SJCRH30 (cell line): ENCODE data around the gene TMEM164. TPM values are rescaled to one million over a fixed set of nuclear protein-coding genes. Genes with fewer than 3 reads are reported as not detected.

ENCODE experiments used
- DNase-seq, 2 experiments: peaks; one replicate each; pipeline ENCODE4 v3.0.0-alpha.2; 2015 to 2020
- H3K27ac ChIP-seq: fragments of 250-450 bp; sonication (Bioruptor Pico); 2 replicates; pipeline ENCODE4 v1.5.1; 2020; ENCODE audit warnings: mild to moderate bottlenecking, moderate library complexity
- H3K27me3 ChIP-seq: fragments of 250-450 bp; sonication (Bioruptor Pico); 2 replicates; pipeline ENCODE4 v1.5.1; 2020; ENCODE audit warnings: mild to moderate bottlenecking, moderate library complexity
- H3K36me3 ChIP-seq: fragments of 250-450 bp; sonication (Bioruptor Pico); 2 replicates; pipeline ENCODE4 v1.5.1; 2020; ENCODE audit warnings: mild to moderate bottlenecking, moderate library complexity
- H3K4me1 ChIP-seq: fragments of 250-450 bp; sonication (Bioruptor Pico); 2 replicates; pipeline ENCODE4 v1.5.1; 2020; ENCODE audit warnings: mild to moderate bottlenecking, moderate library complexity
- H3K4me3 ChIP-seq: fragments of 250-450 bp; sonication (Bioruptor Pico); 2 replicates; pipeline ENCODE4 v1.5.1; 2020; ENCODE audit warnings: mild to moderate bottlenecking, moderate library complexity
- H3K9me3 ChIP-seq: fragments of 250-450 bp; sonication (Bioruptor Pico); replicated peaks from 2 replicates; pipeline ENCODE4 v1.5.1; 2020; ENCODE audit warnings: mild to moderate bottlenecking, moderate library complexity
- total RNA-seq: library from RNA; depleted of rRNA; stranded (reverse); fragments of >200 nt; shearing (Covaris generic); gene quantifications from 2 replicates; pipeline ENCODE4 v1.2.3, GENCODE V29; 2014

Gene TMEM164
- total RNA-seq, 1 experiment from 2014 or later = 22.8 TPM

DNA sequence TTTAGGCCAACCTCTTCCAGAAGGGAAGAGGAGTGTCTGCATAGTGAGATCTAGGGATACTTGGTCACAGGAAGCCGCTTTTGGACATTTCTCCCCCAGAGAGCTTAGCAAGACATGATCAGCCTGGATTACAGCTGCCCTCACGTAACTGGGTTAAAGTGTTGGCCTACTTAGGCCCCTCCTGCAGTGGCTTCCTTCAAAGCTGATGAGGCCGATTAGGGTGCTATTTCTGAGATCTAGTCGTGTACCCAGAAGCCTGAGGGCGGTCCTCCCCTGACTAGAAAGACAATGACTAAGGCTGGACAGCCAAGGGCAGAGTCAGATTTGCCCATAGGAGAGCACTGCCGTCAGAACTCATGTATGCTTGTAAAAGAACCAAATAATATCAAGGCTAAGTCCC, 180.0 kb downstream of the TMEM164 start:
- Histone ChIP-seq H3K27me3 (no peaks in the 10 kb centered on the region), H3K4me1 (no peaks in the 10 kb centered on the region), H3K27ac (no peak overlapping the region), H3K36me3 (no peaks in the 10 kb centered on the region), H3K9me3 (no peaks in the 10 kb centered on the region), H3K4me3 (no peak overlapping the region)
- no peak for DNase-seq

GRCh38 chrX:110183314-110183713, 180.4 kb downstream of the TMEM164 start:
- no peak overlapping the region for H3K4me3 ChIP-seq
- H3K36me3 ChIP-seq = no peaks in the 10 kb centered on the region
- no peaks in the 10 kb centered on the region for H3K4me1 ChIP-seq
- no peak for DNase-seq
- no peaks in the 10 kb centered on the region for H3K9me3 ChIP-seq
- no peak overlapping the region for H3K27ac ChIP-seq
- H3K27me3 ChIP-seq = no peaks in the 10 kb centered on the region

DNA sequence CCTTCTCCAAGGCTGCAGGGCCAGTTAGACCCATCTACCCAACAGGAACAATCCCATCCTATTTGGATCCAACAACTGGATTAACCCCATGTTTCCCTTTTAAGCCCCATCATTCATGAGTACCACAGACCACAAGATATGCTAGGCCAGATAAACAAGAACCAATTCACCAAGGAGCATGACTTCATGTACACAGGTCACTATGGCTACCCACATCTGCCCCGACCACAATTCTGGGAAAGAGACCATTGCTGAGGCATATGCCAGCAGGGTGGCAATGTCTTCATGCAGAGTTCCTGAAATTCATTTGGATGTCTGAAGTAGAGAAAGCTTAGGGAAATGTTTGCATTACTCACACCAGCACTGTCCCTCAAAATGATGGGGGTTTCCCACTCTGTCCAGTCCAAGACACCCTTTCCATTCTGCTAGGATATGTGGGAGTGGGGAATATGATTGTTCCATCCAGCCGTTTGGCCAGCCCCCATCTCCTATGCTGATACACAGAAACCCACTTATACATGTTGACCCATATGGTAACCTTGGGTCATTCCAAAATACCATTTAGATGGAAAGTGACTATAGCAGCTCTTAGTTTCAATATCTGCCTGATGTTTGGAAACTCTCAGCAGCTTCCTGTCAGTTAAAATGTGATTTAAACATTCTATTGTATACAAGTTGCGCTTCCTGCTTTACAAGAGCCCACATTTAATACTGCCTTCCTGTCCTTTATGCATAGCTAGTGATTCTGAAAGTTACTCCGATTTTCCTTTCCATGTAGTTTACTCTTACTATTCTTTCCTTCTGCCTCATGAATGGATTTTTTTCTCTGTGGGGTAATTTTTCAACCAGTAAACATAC, 186.0 kb downstream of the TMEM164 start:
- DNase-seq = peak in 1 of 2 experiments; percentile 1

GRCh38 chrX:110192516-110192915, 189.6 kb downstream of the TMEM164 start:
- Histone ChIP-seq H3K27ac (no peak overlapping the region), H3K9me3 (no peaks in the 10 kb centered on the region), H3K27me3 (no peaks in the 10 kb centered on the region), H3K36me3 (no peaks in the 10 kb centered on the region), H3K4me1 (0 out of 2 replicates have a peak, but pooled peaks cover 3% of the 10 kb centered on the region), H3K4me3 (no peak overlapping the region)
- peak in 1 of 2 experiments; percentile 3 for DNase-seq

More for the DNA sequence above, 186.0 kb downstream of the TMEM164 start:
- Histone ChIP-seq H3K4me1 (0 out of 2 replicates have a peak, but pooled peaks cover 3% of the 10 kb centered on the region), H3K36me3 (no peaks in the 10 kb centered on the region), H3K27ac (no peak overlapping the region), H3K27me3 (no peaks in the 10 kb centered on the region), H3K4me3 (no peak overlapping the region), H3K9me3 (no peaks in the 10 kb centered on the region)

GRCh38 chrX:110194977-110195376, 192.1 kb downstream of the TMEM164 start:
- no peak overlapping the region for H3K27ac ChIP-seq
- H3K4me3 ChIP-seq = no peak overlapping the region
- no peaks in the 10 kb centered on the region for H3K36me3 ChIP-seq
- no peak for DNase-seq
- no peaks in the 10 kb centered on the region for H3K27me3 ChIP-seq
- H3K4me1 ChIP-seq = 0 out of 2 replicates have a peak, but pooled peaks cover 3% of the 10 kb centered on the region
- no peaks in the 10 kb centered on the region for H3K9me3 ChIP-seq

GRCh38 chrX:110201799-110202198, 198.9 kb downstream of the TMEM164 start:
- Histone ChIP-seq H3K36me3 (no peaks in the 10 kb centered on the region), H3K27me3 (no peaks in the 10 kb centered on the region), H3K4me3 (no peak overlapping the region), H3K9me3 (no peaks in the 10 kb centered on the region), H3K4me1 (no peaks in the 10 kb centered on the region), H3K27ac (no peak overlapping the region)
- no peak for DNase-seq

DNA sequence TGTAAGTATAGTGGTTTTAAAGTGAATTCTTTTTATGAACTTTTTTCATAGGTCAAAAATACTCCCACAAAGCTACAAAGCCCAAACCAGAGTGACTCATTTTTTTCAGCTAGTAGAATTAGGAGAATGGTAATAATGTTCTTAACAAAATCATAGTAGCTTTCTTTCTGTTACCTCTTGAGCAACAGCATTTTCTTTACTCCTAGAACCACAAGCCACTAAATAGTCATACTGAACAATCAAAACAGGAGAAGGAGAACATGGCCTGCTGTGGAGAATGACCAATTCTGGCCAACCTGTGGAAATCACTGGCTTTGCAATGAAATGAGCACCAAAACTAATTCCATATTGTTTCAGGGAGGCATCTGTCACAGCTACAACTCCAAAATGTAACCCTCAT, 202.1 kb downstream of the TMEM164 start:
- no peaks in the 10 kb centered on the region for H3K36me3 ChIP-seq
- H3K9me3 ChIP-seq = no peaks in the 10 kb centered on the region
- H3K4me1 ChIP-seq = no peaks in the 10 kb centered on the region
- no peak for DNase-seq
- H3K27me3 ChIP-seq = no peaks in the 10 kb centered on the region
- H3K27ac ChIP-seq = no peak overlapping the region
- H3K4me3 ChIP-seq = no peak overlapping the region

DNA sequence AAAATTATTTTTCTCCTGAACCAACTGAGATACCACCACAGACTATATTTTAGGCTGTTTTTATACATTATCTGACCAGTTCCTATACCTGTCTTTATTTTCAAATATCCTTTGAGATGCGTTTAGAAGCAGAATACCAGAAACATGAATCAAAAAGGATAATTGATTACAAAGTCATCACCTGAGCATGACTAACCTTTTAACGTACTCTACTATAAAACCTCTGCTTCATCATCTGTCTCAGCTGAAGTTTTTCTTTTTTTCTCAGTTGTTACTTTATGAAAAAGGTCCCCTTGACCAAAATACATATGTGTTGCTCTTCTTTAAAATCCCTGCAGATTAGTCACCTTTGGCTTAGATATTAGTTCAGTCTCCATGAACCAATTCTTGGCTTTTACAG, 205.2 kb downstream of the TMEM164 start:
- Histone ChIP-seq H3K9me3 (no peaks in the 10 kb centered on the region), H3K36me3 (no peaks in the 10 kb centered on the region), H3K27me3 (no peaks in the 10 kb centered on the region), H3K4me3 (no peak overlapping the region), H3K27ac (no peak overlapping the region), H3K4me1 (0 out of 2 replicates have a peak, but pooled peaks cover 4% of the 10 kb centered on the region)
- DNase-seq = no peak

- no peaks in the 10 kb centered on the region for H3K27me3 ChIP-seq
- peak overlapping the region; percentile 4; the same call in 1 of the 2 replicates for H3K4me3 ChIP-seq
- H3K27ac ChIP-seq = peak overlapping the region; percentile 44
- no peaks in the 10 kb centered on the region for H3K36me3 ChIP-seq
- 0 out of 2 replicates have a peak, but pooled peaks cover 4% of the 10 kb centered on the region for H3K4me1 ChIP-seq
- H3K9me3 ChIP-seq = no peaks in the 10 kb centered on the region
- DNase-seq = peak in 1 of 2 experiments; percentile 44
Measured at GRCh38 chrX:110210417-110211139, 207.7 kb downstream of the TMEM164 start.

DNA sequence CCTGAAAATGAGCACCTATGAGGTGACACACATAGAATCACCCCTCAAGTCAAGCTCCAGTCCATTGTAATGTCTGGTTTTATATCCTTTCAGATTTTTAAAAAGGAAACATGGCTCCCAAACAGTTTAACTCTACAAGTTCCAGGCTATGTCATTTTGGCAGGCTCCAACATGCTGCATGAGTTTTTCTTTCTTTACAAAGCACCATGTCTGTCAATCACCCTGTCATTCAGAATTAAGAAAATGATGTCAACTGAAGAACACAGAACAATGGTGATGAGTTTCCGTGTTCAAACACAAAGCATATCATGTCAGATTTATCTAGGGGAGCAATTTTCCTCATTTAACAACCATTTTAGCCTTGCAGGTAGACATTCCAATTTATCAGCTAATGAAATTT, 208.4 kb downstream of the TMEM164 start:
- DNase-seq = no peak
- Histone ChIP-seq H3K36me3 (no peaks in the 10 kb centered on the region), H3K4me1 (0 out of 2 replicates have a peak, but pooled peaks cover 4% of the 10 kb centered on the region), H3K9me3 (no peaks in the 10 kb centered on the region), H3K27me3 (no peaks in the 10 kb centered on the region), H3K4me3 (no peak overlapping the region), H3K27ac (no peak overlapping the region)

DNA sequence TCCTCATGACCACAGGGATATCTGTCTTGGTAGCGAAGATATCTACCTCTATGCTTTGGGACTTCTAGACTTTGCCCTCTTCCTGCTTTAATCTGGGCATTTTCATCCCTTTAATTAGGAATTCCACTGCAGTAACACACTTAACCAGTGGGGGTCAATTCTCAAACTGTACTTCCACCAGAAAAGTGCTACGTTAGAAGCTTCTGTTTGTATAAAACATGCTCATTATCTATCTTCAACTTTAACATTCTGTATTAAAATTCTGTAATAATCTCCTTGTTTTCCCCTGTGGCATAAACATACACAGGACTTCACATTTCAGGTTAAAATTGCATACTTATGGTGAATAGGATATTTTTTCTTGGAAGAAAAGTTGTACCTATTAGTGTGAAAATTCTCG, 209.4 kb downstream of the TMEM164 start:
- H3K27me3 ChIP-seq = no peaks in the 10 kb centered on the region
- no peaks in the 10 kb centered on the region for H3K36me3 ChIP-seq
- 0 out of 2 replicates have a peak, but pooled peaks cover 4% of the 10 kb centered on the region for H3K4me1 ChIP-seq
- no peak overlapping the region for H3K27ac ChIP-seq
- no peak overlapping the region for H3K4me3 ChIP-seq
- no peaks in the 10 kb centered on the region for H3K9me3 ChIP-seq
- DNase-seq = no peak

GRCh38 chrX:110213183-110213582, 210.3 kb downstream of the TMEM164 start:
- Histone ChIP-seq H3K27ac (no peak overlapping the region), H3K36me3 (no peaks in the 10 kb centered on the region), H3K4me3 (no peak overlapping the region), H3K27me3 (no peaks in the 10 kb centered on the region), H3K4me1 (0 out of 2 replicates have a peak, but pooled peaks cover 4% of the 10 kb centered on the region), H3K9me3 (no peaks in the 10 kb centered on the region)
- no peak for DNase-seq

- Histone ChIP-seq H3K9me3 (no peaks in the 10 kb centered on the region), H3K27ac (no peak overlapping the region), H3K4me1 (0 out of 2 replicates have a peak, but pooled peaks cover 4% of the 10 kb centered on the region), H3K4me3 (no peak overlapping the region), H3K36me3 (no peaks in the 10 kb centered on the region), H3K27me3 (no peaks in the 10 kb centered on the region)
- no peak for DNase-seq
Measured at GRCh38 chrX:110214684-110215083, 211.8 kb downstream of the TMEM164 start.

DNA sequence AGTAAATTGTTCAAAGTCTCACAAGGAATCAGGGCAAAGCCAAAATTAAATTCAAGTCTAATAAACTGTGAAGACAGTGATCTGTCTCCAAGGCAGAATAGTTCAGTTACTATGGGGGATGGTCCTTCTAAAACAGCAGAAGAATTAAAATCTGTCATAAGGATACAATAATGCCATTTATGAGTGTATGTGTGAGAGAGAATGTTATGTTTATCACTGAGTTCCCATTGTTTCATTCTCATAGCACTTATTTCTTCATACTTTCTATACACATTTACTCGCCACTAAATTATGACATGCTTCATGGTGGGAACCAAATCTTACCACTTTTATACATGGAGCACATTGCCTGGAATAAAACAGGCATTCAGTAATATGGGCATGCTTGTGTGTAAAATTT, 212.5 kb downstream of the TMEM164 start:
- Histone ChIP-seq H3K4me3 (no peak overlapping the region), H3K27me3 (no peaks in the 10 kb centered on the region), H3K9me3 (no peaks in the 10 kb centered on the region), H3K4me1 (0 out of 2 replicates have a peak, but pooled peaks cover 4% of the 10 kb centered on the region), H3K27ac (no peak overlapping the region), H3K36me3 (no peaks in the 10 kb centered on the region)
- no peak for DNase-seq

GRCh38 chrX:110216027-110216426, 213.1 kb downstream of the TMEM164 start:
- Histone ChIP-seq H3K4me3 (no peak overlapping the region), H3K9me3 (no peaks in the 10 kb centered on the region), H3K27ac (no peak overlapping the region), H3K4me1 (no peaks in the 10 kb centered on the region), H3K27me3 (no peaks in the 10 kb centered on the region), H3K36me3 (no peaks in the 10 kb centered on the region)
- DNase-seq = no peak
